Stimulated activated CD4-positive, alpha-beta T cell treated with anti-CD3 and anti-CD28 coated beads, Interleukin-15, amount 100 ng/mL, for 1 hour (primary cell): ENCODE results near the gene FCGR1A.
"Not testable (repeated sequence)": the region's sequence is repeated elsewhere in the genome, so short reads cannot be mapped to it uniquely, and the experiment has no call there.

Source experiments
- DNase-seq, 2 donors: peaks; one replicate each; pipeline ENCODE4 v3.0.0-alpha.2; 2020; ENCODE audit warnings: low read depth in 1 of 2, low spot score in 1 of 2

FCGR1A gene

DNA sequence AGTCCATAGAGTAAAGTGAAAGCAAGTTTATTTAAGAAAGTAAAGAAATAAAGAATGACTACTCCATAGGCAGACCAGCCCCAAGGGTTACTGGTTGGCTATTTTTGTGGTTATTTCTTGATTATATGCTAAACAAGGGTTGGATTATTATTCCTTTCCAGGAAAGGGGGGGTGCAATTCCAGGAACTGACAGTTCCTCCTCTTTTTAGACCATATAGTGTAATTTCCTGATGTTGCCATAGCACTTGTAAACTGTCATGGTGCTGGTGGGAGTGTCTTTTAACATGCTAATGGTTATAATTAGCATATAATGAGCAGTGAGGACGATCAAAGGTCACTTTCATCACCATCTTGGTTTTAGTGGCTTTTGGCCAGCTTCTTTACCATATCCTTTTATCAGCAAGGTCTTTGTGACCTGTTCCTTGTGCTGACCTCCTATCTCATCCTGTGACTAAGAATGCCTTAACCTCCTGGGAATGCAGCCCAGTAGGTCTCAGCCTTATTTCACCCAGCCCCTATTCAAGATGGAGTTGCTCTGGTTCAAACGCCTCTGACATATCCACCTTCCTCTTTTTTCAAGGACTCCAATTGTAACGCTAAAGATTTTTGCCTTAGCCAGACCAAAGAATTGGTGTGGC, 6.9 kb upstream of the FCGR1A start:
- not testable (repeated sequence) for DNase-seq

GRCh38 chr1:149777084-149777483, 5.4 kb upstream of the FCGR1A start:
- DNase-seq = not testable (repeated sequence)

DNA sequence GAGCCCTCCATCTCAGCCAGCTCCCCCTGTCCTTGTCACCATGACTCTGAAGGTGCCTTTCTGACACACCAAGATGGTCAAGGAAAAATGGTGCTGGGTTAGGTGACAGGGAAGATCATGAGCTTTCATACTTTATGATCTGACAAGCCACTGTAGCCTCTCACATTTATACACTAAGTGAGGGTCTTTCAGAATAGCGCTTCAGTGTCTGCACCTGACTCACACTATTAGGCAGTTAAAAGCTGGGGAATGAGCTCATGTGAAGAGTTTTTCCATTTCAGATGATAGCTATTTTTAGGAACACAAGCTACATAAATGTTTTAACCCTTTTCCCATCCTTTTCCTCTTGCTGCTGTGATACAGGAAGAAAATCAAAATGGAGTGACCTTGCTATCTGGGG, 4.2 kb upstream of the FCGR1A start:
- not testable (repeated sequence) for DNase-seq

- not testable (repeated sequence) for DNase-seq
Observed at GRCh38 chr1:149781413-149781984, 995 bp upstream of the FCGR1A start.

- not testable (repeated sequence) for DNase-seq
Observed at GRCh38 chr1:149783289-149783688, 795 bp downstream of the FCGR1A start.

GRCh38 chr1:149783868-149784267, 1.4 kb downstream of the FCGR1A start:
- DNase-seq = not testable (repeated sequence)

- not testable (repeated sequence) for DNase-seq
Observed at GRCh38 chr1:149787688-149788451, 5.4 kb downstream of the FCGR1A start.

- peak; percentile 39 to 47 for DNase-seq
Observed at GRCh38 chr1:149792502-149792901, 10.0 kb downstream of the FCGR1A start.

DNA sequence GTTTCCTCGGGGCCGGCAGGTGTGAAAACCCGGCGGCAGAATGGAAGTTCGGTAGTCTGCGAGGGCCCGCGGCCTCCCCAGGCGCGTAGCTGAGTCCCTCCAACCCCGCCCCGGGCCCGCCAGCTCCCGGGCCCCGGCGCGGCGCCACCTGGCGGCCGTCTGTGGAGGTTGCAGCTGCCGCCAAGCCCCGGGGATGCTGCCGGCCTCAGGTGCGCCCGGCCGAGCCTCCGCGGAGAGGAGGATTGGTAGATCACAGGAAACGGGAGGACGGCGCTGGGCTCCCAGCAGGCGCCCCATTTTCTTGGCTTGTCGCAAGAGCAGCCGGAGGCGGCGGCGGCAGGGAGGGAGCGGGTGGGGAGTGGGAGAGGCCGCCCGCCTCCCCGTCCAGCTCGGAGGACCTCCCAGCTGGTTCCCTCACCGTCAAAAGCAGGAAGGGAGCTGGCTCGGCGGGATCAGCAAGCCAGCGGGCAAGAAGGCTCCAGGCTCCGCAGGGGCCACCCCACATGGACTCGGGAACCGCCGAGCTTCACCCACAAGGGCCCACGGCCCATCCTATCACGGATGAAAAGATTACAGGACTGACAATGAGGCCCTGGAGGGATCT, 10.5 kb downstream of the FCGR1A start:
- DNase-seq = peak; percentile 68 to 83

- not testable (repeated sequence) for DNase-seq
Observed at GRCh38 chr1:149793885-149794284, 11.4 kb downstream of the FCGR1A start.

DNA sequence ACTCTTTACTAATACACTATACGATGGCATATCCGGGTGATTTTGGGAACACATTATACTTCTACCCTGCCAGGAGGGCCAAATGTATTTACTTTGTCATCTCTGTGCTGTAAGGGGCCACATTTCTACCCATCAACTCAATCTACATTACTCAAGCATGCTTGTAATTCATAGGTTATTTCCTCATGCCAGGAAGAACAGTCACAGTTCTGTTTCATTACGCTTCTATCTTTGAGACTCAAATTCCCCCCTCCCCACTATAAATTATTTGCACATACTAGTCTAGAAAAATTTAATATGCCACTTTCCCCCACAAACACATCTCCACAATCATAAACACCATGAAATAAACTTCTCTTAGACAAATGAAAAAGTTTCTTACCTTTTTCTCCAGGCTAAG, 19.1 kb downstream of the FCGR1A start:
- DNase-seq = not testable (repeated sequence)

GRCh38 chr1:149804417-149805080, 22.1 kb downstream of the FCGR1A start:
- not testable (repeated sequence) for DNase-seq

DNA sequence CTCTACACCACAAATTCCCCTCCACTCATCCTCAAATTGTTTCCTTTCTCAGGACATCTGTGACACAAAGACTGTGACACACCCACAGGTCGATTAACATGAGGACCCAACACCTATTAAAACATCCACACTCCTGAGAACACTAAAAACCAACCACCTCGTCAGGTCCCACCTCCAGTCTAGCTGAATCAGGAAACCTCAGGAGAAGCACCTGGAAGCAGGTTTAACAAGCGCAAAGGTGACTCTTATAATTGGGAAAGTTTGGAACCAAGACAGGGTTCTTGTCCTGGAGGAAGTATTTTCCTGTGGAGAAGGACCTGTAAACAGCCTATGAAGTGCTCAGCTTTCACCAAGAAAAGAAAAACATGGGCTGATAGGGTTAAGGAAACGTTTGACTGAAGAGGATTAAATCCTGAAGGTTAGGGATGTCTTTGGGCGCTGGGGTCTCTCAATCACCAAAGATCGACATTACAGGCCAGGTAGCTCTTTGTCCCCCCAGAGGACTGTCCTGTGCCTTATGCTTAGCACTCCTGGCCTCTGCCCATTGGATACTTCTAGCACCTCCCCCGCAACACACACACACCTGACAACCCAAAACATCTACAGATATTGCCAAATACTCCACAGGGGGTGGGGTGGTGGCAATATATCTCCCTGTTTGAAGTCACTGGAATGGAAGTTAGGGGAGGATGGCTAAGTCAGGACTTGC, 28.4 kb downstream of the FCGR1A start:
- DNase-seq = not testable (repeated sequence)

DNA sequence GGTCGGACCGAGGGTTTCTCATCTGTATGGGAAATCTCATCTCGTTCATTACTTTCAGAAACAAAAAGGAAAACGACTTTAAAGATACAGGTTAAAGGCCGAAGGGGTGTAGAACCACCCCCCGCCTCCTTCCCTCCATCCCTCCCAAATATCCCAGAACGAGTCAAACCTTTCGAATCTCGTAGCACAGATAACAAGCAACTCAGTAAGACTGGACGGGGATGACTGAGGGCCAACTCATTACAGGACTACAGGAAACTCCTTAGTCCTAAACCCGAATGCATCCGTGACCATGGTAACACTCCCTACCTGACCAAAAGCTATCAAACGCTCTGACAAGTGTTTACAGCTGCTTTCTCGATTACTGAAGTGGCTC, 29.0 kb downstream of the FCGR1A start:
- not testable (repeated sequence) for DNase-seq

- DNase-seq = peak; percentile 35 to 58
Observed at GRCh38 chr1:149811890-149812829, 29.7 kb downstream of the FCGR1A start.

- peak; percentile 16 to 21 for DNase-seq
Observed at GRCh38 chr1:149812893-149813801, 30.7 kb downstream of the FCGR1A start.

DNA sequence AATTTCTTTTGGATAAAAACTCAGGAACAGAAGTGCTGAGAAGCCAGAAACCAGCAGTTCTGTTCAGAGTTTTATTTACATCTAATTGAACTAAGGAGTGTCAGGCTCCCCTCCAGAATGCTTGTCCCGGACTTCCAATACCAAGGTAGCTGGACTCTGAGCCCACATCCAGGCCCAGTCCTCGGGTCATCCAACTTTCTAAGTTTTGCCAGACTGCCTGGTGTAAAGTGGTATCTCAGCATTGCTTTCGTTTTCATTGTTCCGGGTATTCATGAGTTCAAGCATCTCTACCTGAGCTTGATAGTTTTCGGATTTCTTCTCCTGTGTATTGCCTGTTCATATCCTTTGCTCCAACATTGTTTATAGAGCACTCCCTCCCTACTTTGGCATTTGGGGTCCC, 37.9 kb downstream of the FCGR1A start:
- not testable (repeated sequence) for DNase-seq

- not testable (repeated sequence) for DNase-seq
Observed at GRCh38 chr1:149826555-149826954, 44.1 kb downstream of the FCGR1A start.
